Stimulated activated CD8-positive, alpha-beta memory T cell treated with anti-CD3 and anti-CD28 coated beads, Interleukin-12 subunit alpha, Interleukin-12 subunit beta, amount 100 ng/mL, for 24 hours (primary cell): ENCODE measurements around the gene RRP9.
"Not testable (repeated sequence)": the region's sequence is repeated elsewhere in the genome, so short reads cannot be mapped to it uniquely, and the experiment has no call there.

Experiments used
- DNase-seq: peaks from one replicate; pipeline ENCODE4 v3.0.0-alpha.2; 2020; ENCODE audit errors: extremely low read depth

The RRP9 gene

DNA sequence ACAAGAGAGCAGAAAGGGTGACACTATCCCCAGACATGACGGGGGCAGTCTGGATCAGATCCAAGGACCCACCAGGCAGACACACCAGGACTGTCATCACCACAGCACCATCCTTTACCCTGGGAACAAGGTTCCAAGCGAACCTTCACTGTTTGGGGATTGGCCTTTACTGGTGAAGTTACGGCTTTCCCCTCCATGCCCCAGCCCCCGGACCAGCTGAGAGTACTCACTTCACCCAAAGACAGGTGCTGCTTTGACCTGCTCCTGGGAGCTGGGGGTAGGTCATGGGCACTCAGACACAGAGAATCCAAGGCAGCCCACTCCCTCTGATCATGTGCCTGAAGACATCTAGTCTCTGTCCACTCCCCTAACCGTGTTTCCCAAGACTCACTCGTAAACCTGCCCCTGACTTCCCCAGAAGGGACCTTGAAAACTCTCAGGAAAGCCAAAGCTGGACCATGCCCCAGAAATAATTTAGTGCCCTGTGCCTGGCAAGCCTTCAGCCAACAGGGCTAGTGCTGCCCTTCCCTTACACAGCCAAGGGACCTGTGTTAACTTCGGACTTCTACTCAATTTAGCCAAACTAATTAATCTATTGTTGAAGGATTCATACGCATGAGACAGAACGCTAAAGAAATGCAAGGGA, 2.8 kb downstream of the RRP9 start:
- no peak for DNase-seq

DNA sequence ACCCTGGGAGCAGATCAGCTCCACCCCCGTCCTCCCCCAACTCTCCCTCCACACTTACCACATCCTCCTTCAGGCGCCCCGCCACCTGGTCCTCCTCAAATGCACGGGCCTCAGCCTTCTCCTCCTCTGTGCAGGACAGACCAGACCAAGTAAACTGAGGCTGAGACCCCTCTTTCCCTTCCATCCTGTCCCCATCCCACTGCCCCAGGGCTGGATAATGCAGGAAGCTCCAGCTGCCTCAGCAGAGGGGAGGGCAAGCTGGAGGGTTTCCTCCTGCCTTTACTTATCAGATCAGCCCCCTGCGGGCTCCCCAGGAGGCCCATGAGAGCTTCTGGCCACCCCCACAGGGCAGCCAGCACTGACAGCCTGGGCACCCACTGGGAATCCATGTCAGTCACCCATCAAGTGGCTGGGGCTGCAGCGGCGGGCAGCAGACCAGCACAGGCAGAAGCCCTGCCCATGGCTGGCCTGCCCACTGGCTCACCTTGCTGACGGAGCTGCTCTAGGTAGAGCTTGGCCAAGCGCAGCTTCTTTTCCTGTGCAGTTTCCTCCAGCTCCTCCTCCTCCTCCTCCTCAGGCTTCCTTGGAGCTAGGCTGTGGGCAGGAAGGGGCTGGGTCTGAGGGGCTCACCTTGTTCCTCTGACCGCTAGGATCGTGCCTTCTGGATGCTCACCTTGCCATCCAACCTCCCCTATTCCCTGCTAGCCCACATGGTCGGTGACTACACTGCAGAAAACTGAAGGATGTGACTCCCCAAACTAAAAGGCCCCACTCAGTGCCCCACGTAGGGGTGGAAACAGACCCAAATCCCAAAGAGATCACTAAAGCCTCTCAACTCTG, 3.9 kb downstream of the RRP9 start:
- DNase-seq = no peak

DNA sequence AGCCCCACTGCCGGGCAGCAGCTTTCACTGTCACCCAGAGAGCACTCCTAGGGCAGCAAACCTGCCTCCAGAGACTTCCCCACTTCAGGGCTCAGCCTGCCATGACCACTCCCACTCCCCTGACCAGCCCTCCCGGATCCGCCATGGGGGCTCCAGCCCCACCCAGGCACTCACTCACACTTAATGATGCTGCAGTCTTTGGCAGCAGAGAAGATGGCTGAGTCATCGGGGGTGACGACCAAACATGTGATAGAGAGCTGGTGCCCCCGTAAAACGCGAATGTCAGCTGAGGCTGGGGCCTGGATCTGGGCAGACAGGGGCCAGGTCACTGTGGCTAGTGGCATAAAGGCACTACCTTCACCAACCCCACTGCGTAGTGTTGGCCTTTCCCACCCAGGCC, 4.7 kb downstream of the RRP9 start:
- DNase-seq = no peak

DNA sequence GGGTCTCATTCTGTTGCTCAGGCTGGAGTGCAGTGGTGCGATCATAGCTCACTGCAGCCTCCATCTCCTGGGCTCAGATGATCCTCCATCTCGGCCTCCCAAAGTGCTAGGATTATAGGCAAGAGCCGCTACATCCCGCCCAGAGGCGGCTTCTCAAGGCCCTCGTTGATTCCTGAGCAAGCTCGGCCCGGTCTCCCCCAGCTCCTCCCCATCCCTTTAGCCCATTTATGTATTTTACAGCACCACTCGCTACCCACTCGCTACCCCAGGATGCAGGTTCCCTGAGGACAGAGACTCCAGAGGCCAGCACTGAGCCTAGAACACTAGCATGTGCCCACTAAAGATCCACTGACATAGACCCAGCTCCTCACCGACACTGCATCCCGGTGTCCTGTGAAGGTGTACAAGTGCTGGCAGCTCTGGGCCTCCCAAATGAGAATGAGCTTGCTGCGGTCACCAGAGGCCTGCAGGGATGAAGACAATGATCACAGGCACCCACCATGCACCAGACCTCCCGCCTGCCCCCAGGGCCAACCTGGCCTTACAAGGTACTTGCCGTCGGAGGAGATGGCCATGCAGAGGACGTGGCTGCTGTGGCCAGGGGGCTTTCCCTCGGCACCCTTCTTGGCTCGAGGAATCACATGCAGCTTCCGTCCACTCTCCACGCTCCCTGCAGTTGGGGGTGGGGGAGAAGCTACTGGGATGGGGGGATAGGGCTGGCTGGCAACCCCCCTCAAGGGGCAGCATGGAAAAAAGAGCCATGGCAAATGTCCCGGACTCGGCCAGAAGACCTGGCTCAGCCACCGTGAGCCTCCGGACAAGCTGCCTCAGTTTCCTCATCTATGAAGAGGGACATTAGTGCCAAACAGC, 5.6 kb downstream of the RRP9 start:
- DNase-seq = no peak

GRCh38 chr3:51934991-51935885, 6.5 kb downstream of the RRP9 start:
- no peak for DNase-seq

DNA sequence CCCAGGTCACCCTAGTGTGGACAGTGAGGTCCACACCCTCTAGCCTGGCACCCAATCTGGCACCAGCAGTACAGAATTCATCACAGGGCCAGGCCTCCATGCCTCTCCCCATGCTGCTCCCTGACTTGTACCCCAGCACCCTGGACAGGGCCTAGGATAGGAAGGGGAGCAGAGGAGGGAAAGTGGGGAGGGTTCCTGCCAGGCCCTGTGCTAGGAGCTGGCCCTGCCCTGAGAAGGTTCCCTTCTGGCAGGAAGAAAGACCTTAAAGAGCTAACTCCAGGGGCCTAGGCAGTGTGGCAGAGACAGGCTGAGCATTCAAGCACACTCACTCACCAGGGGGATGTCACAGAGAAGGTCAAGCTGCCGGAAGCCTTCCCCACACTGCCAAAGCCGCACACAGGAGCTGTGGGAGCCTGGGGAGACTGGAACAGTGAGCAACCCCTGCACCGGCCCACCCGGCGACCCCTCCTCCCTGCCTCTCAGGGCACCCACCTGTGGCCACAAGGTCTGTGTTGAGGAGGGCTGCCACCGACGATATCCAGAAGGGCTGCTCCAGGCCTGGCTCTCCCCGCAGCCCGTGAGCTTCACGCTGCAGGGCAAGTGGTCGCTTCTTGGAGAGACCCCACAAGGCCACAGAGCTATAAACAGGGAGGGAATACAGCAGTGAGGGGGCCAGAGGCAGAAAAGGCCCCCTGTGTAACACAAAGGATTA, 7.4 kb downstream of the RRP9 start:
- no peak for DNase-seq

- DNase-seq = no peak
Measured at GRCh38 chr3:51933471-51934138, 8.1 kb downstream of the RRP9 start.

- DNase-seq = no peak
Measured at GRCh38 chr3:51932471-51933370, 9.0 kb downstream of the RRP9 start.

- no peak for DNase-seq
Measured at GRCh38 chr3:51931756-51932155, 9.9 kb downstream of the RRP9 start.

- DNase-seq = no peak
Measured at GRCh38 chr3:51930439-51930838, 11.3 kb downstream of the RRP9 start.

GRCh38 chr3:51929420-51930003, 12.2 kb downstream of the RRP9 start:
- DNase-seq = no peak

DNA sequence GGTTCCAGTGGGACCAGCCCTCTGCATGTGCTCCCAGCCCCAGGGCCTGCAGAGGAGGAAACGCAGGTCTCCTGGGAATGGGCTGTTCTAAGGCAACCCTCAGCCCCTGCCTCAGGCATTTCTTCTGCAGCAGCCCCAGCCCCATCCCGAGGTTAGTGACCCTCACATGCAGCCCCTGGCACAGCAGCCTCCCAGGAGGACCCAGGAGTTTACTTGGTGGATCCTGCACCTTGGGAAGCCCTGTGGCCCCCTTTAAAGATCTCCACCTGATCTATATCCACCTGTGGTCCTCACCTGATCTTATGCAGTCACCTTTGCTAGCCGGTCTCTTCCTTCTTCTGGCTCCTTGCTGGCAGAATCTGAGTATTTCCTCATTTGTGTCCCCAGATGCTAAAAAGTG, 12.7 kb downstream of the RRP9 start:
- DNase-seq = not testable (repeated sequence)

GRCh38 chr3:51928438-51928837, 13.3 kb downstream of the RRP9 start:
- DNase-seq = no peak

- no peak for DNase-seq
Measured at GRCh38 chr3:51927061-51927977, 14.4 kb downstream of the RRP9 start.

DNA sequence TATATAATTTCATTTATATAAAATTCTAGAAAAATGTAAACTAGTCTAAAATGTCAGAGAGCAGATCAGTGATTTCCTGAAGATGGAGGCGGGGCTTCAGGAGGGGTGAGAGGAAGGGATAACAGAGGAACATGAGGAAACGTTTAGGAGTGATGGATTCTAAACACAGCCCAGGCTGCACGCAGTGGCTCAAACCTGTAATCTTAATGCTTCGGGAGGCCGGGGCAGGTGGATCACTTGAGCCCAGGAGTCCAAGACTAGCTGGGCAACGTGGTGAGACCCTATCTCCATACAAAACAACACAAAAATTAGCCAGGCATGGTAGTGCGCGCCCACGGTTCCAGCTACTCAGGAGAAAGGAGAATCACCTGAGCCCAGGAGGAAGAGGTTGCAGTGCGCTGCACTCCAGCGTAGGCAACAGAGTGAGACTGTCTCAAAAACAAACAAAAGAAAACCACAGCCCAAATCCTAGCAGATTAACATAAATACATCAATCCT, 20.6 kb downstream of the RRP9 start:
- no peak for DNase-seq

DNA sequence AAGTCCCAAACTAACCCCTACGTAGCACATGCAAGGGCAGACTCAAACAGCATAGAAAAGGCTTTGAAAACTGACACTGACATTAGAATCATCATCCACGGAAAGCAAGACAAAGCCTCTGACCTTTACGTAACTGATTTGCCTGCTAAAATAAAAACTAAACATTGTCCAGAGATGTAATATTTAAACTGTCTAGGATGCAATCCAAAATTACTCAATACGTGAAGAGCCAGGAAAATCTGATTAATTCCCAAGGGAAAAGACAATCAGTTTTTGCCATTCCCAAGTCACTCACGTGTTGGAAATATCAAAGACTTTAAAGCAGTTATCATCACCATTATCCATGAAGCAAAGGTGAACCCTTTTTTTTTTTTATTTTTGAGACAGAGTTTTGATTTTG, 25.3 kb downstream of the RRP9 start:
- no peak for DNase-seq

DNA sequence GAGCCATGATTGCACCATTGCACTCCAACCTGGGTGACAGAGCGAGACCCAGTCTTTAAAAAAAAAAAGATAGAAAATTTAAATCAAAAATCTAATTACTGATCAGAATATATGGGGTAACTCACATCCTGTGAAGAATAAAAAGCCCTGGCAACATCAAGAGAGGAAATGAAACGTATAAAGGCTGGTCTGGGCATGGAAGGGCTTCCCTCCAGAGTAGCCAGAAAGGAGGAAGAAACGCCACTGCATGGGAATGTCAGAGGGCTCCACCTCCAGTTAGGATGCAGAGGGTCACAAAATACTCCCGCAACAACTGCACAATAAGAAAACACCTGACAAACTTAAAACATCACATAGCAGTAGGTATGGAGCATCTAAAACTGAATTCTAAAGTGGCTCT, 33.7 kb downstream of the RRP9 start:
- DNase-seq = no peak
